RWPE2 (cell line): ENCODE results near the gene NUDCD3.

Experiments
- ATAC-seq: fragments of 200-7000 bp; cut with Tn5 transposase; 3 replicates; pipeline ENCODE4 v1.9.1; 2021; ENCODE audit warnings: low read depth
- DNase-seq: peaks from one replicate; pipeline ENCODE4 v3.0.0-alpha.2; 2020; ENCODE audit warnings: low spot score
- H3K27ac ChIP-seq: fragments of 450-650 bp; 2 replicates; pipeline ENCODE4 v1.5.1; 2017; ENCODE audit warnings: mild to moderate bottlenecking; ENCODE audit not compliant: poor library complexity, severe bottlenecking
- H3K27me3 ChIP-seq: fragments of 250-450 bp; sonication (Bioruptor Pico); 2 replicates; pipeline ENCODE4 v1.5.1; 2021; ENCODE audit warnings: mild to moderate bottlenecking, moderate library complexity; ENCODE audit not compliant: insufficient read depth, poor library complexity, severe bottlenecking
- H3K36me3 ChIP-seq: fragments of 250-450 bp; sonication (Bioruptor Pico); 2 replicates; pipeline ENCODE4 v1.5.1; 2020; ENCODE audit warnings: low read depth, mild to moderate bottlenecking, moderate library complexity
- H3K4me1 ChIP-seq: fragments of 250-450 bp; sonication (Bioruptor Pico); 2 replicates; pipeline ENCODE4 v1.5.1; 2021; ENCODE audit warnings: mild to moderate bottlenecking, moderate library complexity; ENCODE audit not compliant: insufficient read depth, poor library complexity, severe bottlenecking
- H3K4me3 ChIP-seq: fragments of 250-450 bp; sonication (Bioruptor Pico); 2 replicates; pipeline ENCODE4 v1.5.1; 2021; ENCODE audit warnings: mild to moderate bottlenecking, moderate library complexity; ENCODE audit not compliant: severe bottlenecking
- H3K9me3 ChIP-seq: fragments of 250-450 bp; sonication (Bioruptor Pico); 2 replicates; pipeline ENCODE4 v1.5.1; 2021; ENCODE audit warnings: mild to moderate bottlenecking, moderate library complexity; ENCODE audit not compliant: severe bottlenecking
- TF ChIP-seq, protein P1 (sequence below): fragments of 450-650 bp; IDR thresholded peaks from one replicate; pipeline ENCODE4 v1.5.1; 2017; ENCODE audit warnings: mild to moderate bottlenecking, moderate library complexity; ENCODE audit not compliant: poor library complexity, severe bottlenecking

The NUDCD3 gene

GRCh38 chr7:44372560-44373417, 117.7 kb downstream of the NUDCD3 start:
- Histone ChIP-seq H3K27me3 (no peaks in the 10 kb centered on the region), H3K27ac (peak overlapping the region; percentile 51), H3K4me1 (peaks cover 23% of the 10 kb centered on the region), H3K4me3 (no peak overlapping the region), H3K9me3 (no peaks in the 10 kb centered on the region), H3K36me3 (no peaks in the 10 kb centered on the region)
- TF ChIP-seq, protein P1, sequence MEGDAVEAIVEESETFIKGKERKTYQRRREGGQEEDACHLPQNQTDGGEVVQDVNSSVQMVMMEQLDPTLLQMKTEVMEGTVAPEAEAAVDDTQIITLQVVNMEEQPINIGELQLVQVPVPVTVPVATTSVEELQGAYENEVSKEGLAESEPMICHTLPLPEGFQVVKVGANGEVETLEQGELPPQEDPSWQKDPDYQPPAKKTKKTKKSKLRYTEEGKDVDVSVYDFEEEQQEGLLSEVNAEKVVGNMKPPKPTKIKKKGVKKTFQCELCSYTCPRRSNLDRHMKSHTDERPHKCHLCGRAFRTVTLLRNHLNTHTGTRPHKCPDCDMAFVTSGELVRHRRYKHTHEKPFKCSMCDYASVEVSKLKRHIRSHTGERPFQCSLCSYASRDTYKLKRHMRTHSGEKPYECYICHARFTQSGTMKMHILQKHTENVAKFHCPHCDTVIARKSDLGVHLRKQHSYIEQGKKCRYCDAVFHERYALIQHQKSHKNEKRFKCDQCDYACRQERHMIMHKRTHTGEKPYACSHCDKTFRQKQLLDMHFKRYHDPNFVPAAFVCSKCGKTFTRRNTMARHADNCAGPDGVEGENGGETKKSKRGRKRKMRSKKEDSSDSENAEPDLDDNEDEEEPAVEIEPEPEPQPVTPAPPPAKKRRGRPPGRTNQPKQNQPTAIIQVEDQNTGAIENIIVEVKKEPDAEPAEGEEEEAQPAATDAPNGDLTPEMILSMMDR, result no peak
- DNase-seq, result no peak
- peak; percentile 40 for ATAC-seq

DNA sequence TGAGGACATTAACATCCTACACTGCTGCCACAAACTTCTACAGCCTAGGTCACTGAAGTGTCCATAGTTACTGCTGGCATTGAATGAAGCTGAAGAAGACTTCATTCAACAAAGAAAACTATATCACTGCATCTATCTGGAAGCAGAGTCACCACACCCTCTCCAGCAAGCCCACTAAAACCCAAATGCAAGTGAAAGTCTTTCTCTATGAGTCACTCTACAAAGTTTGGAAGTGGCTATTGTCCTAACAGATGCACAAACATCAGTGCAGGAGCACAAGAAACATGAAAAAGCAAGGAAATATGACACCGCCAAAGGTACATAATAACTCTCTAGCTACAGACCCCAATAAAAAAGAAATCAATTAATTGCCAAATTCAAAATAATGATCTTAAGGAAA, 121.6 kb downstream of the NUDCD3 start:
- ATAC-seq (peak; percentile 76; the same call in 2 of the 3 replicates), DNase-seq (no peak)
- peaks cover 19% of the 10 kb centered on the region for H3K4me1 ChIP-seq
- no peak overlapping the region for H3K4me3 ChIP-seq
- TF ChIP-seq, protein P1, result no peak
- H3K27me3 ChIP-seq, result no peaks in the 10 kb centered on the region
- H3K36me3 ChIP-seq, result no peaks in the 10 kb centered on the region
- H3K9me3 ChIP-seq, result no peaks in the 10 kb centered on the region
- peak overlapping the region; percentile 13 for H3K27ac ChIP-seq

DNA sequence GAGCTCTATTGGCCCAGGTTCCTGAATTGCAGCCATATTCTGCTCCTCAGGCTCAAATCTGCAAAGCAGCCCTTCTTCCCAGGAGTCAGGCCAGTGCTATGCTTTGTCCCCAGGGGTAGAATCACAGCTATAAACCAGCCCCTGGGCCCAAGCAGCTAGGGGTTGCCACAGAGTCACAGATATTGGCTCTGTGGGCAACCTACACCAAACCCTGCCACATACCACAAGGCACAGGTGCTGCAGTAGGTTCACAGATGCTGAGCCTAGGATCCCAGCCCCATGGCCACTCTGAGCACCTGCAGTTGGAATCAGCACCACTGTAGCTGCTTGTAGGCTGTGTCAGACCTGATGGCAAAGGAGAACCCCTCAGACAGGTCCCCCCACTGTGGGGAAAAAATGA, 122.0 kb downstream of the NUDCD3 start:
- Histone ChIP-seq H3K27me3 (no peaks in the 10 kb centered on the region), H3K4me3 (no peak overlapping the region), H3K9me3 (no peaks in the 10 kb centered on the region), H3K36me3 (no peaks in the 10 kb centered on the region), H3K27ac (peak overlapping the region; percentile 13), H3K4me1 (peaks cover 19% of the 10 kb centered on the region)
- ATAC-seq (no peak), DNase-seq (no peak)
- TF ChIP-seq, protein P1, result no peak

- Histone ChIP-seq H3K9me3 (no peaks in the 10 kb centered on the region), H3K4me3 (no peak overlapping the region), H3K36me3 (no peaks in the 10 kb centered on the region), H3K4me1 (peaks cover 13% of the 10 kb centered on the region), H3K27ac (no peak overlapping the region), H3K27me3 (no peaks in the 10 kb centered on the region)
- TF ChIP-seq, protein P1, result no peak
- DNase-seq, result no peak
- no peak for ATAC-seq
These were observed 122.9 kb downstream of the NUDCD3 start for GRCh38 chr7:44367475-44368043.

GRCh38 chr7:44366986-44367385, 123.5 kb downstream of the NUDCD3 start:
- H3K4me1 ChIP-seq, result peaks cover 8% of the 10 kb centered on the region
- no peak for DNase-seq
- ATAC-seq, result no peak
- H3K9me3 ChIP-seq, result no peaks in the 10 kb centered on the region
- H3K4me3 ChIP-seq, result no peak overlapping the region
- no peaks in the 10 kb centered on the region for H3K36me3 ChIP-seq
- no peaks in the 10 kb centered on the region for H3K27me3 ChIP-seq
- H3K27ac ChIP-seq, result no peak overlapping the region
- TF ChIP-seq, protein P1, result no peak
